GM12875 (cell line): ENCODE data around the gene MOCS3.

Experiments used
- H3K4me3 ChIP-seq: one replicate; pipeline ENCODE4 v1.5.1; 2011; ENCODE audit warnings: low read depth, low read length, control low read depth
- TF ChIP-seq, protein P1 (sequence below): IDR thresholded peaks from 2 replicates; pipeline ENCODE4 v1.5.1; 2011; ENCODE audit warnings: low read depth, mild to moderate bottlenecking, control low read depth, inconsistent platforms, low read length, moderate library complexity, borderline replicate concordance; ENCODE audit not compliant: insufficient read depth

Gene MOCS3

DNA sequence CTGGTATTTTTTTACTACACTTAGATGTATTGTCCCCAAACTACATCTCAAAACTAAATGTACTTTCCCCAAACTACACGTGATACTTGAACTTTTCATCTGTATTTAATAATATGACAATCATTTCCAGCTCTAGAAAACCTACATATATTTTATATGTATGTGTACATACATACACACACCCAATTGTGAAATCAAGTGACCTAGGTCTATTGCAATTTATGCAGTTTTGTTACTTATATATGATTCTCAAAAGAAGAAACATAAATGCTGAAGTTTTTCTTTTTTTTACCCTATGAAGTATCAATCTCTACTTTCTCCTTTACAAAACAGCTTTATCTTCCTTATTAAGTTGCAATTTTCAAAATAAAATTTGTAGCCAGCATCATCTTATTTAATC is 32.1 kb upstream of the MOCS3 start:
- no peak overlapping the region for H3K4me3 ChIP-seq
- TF ChIP-seq, protein P1, sequence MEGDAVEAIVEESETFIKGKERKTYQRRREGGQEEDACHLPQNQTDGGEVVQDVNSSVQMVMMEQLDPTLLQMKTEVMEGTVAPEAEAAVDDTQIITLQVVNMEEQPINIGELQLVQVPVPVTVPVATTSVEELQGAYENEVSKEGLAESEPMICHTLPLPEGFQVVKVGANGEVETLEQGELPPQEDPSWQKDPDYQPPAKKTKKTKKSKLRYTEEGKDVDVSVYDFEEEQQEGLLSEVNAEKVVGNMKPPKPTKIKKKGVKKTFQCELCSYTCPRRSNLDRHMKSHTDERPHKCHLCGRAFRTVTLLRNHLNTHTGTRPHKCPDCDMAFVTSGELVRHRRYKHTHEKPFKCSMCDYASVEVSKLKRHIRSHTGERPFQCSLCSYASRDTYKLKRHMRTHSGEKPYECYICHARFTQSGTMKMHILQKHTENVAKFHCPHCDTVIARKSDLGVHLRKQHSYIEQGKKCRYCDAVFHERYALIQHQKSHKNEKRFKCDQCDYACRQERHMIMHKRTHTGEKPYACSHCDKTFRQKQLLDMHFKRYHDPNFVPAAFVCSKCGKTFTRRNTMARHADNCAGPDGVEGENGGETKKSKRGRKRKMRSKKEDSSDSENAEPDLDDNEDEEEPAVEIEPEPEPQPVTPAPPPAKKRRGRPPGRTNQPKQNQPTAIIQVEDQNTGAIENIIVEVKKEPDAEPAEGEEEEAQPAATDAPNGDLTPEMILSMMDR = no peak

DNA sequence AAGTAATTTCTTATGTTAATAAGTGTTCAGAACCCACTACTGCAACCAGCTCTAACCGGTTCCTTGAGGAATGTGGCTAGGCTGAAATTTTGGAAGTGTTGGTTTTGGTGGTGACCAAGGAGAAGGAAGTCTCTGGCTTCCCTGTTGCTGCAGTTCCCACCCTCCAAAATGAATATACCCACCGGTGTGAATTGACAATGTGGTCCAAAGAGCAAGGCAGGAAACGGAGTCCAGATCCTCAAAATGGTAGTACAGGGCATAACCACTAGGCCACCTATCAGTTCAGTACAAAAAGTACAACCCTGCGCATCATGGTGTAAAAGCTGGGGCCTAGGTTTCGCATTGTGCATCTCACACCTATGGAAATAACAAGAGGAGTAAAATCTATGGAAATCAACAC is 30.1 kb upstream of the MOCS3 start:
- peak overlapping the region; percentile 29 for H3K4me3 ChIP-seq

DNA sequence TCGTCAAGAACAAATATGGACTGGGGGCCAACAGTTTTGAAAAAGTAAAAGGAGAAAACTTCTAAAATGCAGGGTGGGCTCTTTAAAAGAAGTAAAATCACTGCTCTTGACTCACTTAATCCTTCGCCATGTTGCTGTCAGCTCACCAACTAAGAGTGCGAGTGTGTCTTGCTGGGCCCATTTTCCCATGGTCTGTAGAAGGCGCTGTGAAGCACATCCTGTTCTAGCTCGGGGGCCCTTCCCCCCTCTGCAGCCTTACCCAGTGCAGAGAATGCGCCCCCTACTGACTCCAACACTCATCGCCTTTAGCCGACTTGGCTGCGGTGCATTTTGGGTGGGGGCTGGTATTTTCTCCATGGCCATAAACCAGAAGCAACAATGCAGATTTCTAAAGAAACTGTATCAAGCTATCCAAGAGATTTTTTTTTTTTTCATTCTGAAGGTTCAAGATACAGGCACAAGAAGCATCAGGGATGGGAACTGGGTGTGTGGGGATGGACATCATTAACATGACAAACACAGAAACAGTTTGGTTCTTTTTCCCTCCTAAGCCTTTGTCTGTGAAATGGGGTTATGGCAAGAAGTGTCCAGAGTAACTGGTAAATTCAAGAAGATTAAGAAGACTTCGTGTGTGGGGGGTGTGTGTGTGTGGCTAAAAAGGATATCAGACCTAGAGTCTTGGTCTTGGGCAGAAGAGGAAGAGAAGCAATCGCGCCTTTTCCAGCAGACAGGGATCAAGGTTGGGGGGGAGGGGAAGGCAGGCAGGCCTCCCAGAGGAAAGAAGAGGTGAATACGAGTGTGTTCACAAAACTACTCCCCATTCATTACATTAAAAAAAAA is 29.1 kb upstream of the MOCS3 start:
- TF ChIP-seq, protein P1 = peak; percentile 99
- peak overlapping the region; percentile 82 for H3K4me3 ChIP-seq

More for the DNA sequence above, 30.1 kb upstream of the MOCS3 start:
- TF ChIP-seq, protein P1 = peak; percentile 17; the same call in 1 of the 2 replicates

DNA sequence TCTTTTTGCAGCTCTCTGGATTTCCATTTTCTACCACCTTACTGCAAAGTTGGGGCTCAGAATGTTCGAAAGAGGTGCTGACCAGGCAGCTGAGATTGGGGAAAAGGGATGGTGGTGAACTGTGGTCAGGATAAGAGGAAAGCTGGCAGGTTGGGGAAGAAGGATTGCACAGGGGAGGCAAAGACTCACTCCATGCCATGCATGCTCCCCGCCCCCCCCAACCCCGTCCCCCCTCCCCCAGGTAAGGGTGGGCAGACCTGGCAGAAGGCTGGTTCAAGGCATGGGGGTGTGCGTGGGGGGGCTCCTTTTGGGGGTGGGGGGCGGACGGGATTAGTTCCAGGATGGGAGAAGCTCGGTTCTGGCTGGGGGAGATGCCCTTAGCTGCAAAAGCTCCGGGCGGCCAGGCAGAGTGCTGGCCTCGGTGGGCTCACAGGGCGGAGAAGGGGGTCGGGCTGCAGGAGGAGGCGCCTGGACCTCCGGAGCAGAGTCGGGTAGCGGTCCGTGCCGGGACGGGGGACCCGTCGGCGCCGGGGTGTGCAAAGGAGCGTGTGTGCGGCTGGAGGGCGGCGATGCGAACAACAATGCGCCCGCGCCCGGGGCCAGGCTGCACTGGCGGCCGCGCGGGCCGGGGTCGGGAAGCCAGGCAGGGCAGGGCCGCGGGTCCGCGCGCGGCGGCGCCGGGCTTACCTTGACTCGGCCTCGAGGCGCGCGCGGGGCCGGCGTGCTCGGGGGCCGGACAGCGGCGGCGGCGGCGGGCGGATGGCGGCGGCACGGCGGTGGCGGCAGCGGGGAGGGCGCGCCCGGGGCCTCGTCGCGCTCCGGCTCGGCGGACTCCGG is 28.3 kb upstream of the MOCS3 start:
- TF ChIP-seq, protein P1 = no peak
- peak overlapping the region; percentile 82 for H3K4me3 ChIP-seq

DNA sequence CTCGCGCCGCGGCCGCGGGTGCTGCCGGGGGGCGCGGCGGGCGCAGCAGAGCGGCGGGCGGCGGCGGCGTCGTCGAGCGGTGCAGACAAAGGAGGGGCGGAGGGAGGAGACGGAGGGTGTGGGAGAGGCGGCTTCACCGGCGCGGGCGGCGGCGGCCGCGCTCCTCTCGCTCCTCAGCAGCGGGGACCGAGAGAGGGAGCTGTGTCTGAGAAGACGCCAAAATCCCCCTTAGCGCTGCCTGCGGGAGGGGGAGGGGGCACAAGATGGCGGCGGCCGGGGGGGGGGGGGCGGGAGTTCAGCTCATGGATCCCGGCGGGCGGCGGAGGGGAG is 27.7 kb upstream of the MOCS3 start:
- TF ChIP-seq, protein P1 = no peak
- H3K4me3 ChIP-seq = peak overlapping the region; percentile 82

DNA sequence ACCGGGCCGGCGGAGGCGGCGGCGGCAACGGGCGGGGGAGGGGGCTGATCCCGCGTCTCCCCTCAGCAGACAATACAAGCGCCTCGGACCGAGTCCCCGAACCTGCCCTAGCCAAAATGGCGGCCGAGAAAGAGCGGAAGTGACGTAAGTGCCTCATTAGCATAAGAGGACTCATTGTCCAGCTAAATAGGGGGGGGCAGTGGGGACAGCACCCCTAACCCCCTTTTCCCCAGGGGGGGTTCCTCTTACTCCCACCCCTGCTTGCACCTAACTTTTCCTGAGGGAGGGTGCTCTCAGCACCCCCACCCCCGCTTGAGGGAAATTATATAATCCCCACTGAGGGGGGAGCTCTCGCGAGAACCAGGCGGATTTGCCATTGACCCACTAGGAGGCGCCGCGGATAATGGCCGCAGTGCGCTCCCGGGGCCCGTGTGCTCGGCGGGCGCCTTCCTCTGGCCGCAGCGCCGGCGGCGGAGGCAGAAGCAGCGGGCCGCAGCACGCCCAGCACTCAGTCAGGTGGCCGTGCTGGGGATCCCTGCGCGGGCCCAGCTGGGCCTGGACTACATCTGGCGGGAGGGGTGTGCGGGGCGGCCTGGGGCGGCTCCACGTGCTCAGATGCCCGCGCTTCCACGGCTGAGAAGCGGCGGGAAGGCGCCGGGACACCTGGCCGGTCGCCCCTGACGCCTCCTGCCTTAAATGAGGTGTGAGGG is 27.2 kb upstream of the MOCS3 start, which contains the start of gene ADNP:
TSS of gene ADNP (minus strand) at position 132 of the 710 bp plus-strand sequence. CDS start 27,441 bp downstream, outside the sequence.
- TF ChIP-seq, protein P1 = peak; percentile 68
- peak within 1 kb of the TSS; percentile 82 for H3K4me3 ChIP-seq
